ENCODE data around the gene POU6F1.

DNA sequence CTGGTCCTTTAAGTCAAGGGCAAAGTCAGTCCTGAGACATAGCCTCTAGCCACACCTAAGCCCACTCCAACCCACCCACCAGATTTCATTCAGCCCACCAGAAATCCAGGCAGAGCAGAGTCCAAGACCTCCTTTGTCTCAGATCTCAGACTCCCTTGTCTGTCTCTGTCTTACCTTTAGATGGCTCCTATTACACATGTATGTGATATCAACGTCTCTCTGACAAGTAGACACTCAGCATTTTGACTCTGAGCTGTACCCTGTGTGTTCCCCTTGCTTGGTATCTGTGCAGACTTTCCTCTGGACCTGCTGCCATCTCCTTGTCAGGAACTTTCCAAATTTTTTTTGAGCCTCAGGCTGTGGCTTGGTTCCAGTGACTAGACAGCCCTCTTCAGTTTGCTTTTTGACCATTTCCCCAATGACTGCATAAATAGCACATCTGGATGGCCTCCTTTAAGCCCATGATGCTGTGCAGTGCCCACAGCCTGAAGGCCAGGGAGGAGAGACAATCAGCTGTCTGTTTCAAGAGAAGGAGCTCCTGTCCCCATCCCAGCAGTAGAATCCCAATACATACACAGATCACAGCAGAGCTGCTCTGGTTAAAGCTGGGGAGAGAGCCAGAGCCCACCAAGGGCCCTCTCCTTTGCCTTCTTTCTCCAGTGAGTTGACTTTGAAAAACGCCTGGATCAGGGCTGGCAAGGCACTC, 7.0 kb downstream of the POU6F1 start:
- TF ChIP-seq, protein P1, sequence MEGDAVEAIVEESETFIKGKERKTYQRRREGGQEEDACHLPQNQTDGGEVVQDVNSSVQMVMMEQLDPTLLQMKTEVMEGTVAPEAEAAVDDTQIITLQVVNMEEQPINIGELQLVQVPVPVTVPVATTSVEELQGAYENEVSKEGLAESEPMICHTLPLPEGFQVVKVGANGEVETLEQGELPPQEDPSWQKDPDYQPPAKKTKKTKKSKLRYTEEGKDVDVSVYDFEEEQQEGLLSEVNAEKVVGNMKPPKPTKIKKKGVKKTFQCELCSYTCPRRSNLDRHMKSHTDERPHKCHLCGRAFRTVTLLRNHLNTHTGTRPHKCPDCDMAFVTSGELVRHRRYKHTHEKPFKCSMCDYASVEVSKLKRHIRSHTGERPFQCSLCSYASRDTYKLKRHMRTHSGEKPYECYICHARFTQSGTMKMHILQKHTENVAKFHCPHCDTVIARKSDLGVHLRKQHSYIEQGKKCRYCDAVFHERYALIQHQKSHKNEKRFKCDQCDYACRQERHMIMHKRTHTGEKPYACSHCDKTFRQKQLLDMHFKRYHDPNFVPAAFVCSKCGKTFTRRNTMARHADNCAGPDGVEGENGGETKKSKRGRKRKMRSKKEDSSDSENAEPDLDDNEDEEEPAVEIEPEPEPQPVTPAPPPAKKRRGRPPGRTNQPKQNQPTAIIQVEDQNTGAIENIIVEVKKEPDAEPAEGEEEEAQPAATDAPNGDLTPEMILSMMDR (conservative IDR thresholded peaks at IDR 0.05; ENCODE audit: low read depth, low read length) = no peak
- TF ChIP-seq EZH2phosphoT487 (IDR thresholded peaks at IDR 0.05; ENCODE audit: borderline replicate concordance, low read length) = no peak

Measured in PC-3 (cell line).